HuH-7 (cell line): ENCODE results near the gene PLCB1.
"Not testable (repeated sequence)": the region's sequence is repeated elsewhere in the genome, so short reads cannot be mapped to it uniquely, and the experiment has no call there.

Experiments used
- DNase-seq: peaks from one replicate; pipeline ENCODE4 v3.0.0; 2011; ENCODE audit warnings: low spot score

PLCB1 gene

GRCh38 chr20:8547035-8547650, 415.1 kb downstream of the PLCB1 start:
- no peak for DNase-seq

DNA sequence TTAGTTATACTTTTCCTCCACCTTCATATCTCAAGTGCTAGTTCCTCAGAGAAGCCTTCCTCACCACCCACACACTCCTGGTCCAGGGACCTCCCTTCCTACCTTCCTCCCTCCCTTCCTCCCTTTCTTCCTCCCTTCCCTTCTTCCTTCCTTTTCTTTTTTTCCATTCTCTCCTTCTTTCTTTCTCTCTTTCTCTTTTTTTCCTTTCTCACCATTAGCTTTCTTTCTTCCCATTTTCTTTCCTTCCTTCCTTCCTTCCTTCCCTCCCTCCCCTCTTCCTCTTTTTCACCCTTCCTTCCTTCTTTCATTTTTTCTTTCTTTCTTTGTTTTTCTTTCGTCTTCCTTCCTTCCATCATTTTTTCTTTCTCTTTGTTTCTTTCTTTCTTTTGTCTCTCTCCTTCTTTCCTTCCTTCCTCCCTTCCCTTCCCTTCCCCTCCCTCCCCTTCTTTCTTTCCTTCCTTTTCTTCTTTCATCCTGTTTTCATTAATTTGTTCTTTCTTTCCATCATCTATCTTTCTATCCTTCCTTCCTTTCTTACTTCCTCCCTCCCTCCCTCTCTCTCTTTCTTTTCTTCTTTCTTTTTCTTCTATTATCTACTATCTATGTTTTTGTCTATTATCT, 416.0 kb downstream of the PLCB1 start:
- no peak for DNase-seq

DNA sequence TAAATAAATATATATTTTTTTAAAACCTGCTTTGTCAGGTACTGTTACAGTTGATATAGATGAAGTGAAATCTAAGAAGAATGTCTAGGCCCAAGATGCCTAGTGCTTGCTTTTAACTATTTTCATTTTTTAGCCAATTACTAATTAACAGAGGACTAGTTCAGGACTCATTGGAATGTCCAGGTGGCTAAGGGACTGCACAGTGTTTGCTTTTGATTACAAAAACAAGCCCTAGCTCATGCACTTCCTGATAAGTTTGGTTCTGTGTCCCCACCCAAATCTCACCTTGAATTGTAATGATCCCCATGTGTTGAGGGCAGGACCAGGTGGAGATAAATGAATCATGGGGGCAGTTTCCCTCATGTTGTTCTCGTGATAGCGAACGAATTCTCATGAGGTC, 417.1 kb downstream of the PLCB1 start:
- DNase-seq, result no peak

DNA sequence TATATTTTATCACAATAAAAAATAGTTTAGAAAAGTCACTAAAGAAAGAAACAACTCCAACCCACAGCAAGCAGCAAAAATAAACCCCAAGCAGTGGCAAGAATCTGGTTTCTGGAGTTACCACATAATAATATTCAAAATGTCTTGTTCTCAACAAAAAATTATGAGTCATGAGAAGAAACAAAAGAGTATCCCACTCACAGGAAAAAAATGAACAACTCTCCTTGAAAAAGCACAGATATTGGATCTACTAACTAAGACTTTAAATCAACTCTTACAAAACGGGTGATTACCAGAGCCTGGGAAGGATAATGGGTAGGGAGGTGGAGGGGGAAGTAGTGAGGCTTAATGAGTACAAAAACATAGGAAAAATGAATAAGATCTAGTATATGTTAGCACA, 425.6 kb downstream of the PLCB1 start:
- DNase-seq, result no peak

- no peak for DNase-seq
Measured at GRCh38 chr20:8562356-8562755, 430.3 kb downstream of the PLCB1 start.

GRCh38 chr20:8568075-8568474, 436.0 kb downstream of the PLCB1 start:
- no peak for DNase-seq

DNA sequence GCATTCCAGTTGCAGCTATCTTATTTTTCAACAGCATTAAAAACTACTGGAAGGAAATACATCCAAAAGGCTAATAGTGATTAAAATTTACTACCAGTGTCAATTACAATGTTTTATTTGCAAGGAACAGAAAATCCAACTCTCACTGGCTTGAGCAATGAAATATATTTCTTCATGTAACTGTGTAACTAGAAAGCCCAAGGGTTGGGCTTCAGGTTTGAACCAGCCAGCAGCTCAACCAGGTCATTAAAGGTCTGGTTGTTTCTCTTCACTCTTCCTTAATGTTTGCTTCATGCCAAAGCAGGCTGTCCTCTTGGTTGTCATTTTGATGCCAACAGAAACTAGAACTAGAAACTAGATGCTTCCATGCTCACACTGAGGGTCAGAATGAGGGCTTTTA, 437.7 kb downstream of the PLCB1 start:
- no peak for DNase-seq

DNA sequence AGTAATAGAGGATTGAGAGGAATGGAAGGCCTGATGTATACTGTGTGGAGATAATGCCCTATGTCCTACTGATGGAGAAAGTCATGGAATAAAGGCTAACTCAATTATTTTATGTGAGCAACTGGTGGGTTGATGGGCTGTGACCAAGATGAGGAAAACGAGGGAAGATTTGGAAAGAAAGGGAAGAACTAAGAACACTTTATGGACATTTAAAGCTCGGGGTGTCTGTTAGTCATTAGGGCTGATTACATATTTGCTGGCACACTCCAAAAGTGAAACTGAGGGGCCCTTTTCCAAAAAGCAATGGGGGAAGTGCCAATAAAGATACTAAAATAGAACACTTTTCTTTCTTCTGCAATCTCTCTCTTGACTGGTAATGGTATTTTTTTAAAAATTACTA, 439.5 kb downstream of the PLCB1 start:
- DNase-seq, result no peak

DNA sequence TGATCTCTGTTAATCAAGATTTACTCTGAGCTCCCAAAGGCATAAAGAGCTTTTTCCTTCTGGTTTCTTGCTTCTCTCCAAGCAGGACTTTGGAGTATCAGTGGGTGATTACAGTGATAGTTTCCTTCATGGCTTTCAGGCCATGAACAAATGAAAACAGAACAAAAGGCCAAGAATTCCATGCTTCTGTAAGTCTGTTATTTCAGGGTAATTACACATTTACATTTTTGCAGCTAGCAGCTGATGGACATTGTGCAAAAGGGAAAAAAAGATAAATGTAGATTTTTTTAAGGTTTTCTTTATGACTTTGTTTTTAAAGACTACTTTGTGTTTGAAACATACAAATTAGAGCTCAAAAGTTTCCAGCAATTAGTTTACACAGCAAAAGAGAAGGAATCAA, 441.6 kb downstream of the PLCB1 start:
- no peak for DNase-seq

- DNase-seq, result no peak
Measured at GRCh38 chr20:8575114-8575513, 443.0 kb downstream of the PLCB1 start.

GRCh38 chr20:8578161-8578865, 446.2 kb downstream of the PLCB1 start:
- no peak for DNase-seq

DNA sequence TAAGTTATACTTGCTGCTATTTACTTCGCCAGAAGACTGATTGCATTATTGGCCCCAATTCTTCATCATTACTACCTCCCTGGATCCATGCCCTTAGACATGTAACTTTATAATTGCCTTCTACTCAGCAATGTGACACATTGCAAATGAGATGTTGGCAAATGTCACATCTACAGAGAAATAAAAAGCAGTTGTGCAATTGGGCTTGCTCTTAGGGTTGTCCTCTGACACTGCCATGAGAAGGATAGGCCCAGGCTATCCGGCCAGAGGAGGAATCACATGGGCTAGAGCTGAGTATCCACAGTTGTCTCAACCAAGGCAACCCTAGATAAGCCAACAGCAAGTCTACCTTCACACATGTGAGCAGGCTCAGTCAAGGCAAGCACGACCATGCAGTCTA, 447.0 kb downstream of the PLCB1 start:
- DNase-seq, result no peak

DNA sequence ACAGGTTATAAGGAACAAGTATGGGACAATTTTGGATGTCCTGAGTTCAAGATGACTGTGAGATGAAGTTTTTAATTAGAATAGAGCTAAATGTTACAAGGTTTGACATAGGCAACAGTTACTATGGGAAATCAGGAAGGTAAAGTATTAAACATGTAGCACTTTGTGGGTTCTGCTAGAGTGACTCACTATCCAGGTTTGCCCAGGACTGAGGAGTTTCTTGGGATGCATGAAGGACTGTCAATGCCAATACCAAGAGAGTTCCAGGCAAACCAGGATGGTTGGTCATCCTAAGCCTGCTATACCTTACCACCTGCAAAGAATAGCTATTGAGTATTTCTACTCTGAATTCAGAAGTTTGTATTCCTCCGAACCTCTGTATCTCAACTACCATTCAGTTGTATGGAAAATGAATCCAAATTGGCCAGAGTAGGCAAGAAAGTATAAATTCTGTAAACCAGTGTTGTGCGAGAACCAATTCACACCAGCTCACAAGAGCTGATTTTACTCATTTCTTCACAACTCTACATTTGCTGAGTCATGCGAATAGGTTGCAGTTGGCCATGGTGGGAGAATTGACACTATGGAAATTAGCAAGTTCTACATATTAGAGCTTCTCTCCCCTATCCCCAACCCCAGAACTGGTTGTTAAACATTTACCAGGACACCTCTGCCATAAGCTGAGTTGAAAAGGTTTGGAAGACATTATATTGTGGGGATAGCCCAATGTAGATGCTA, 449.5 kb downstream of the PLCB1 start:
- DNase-seq, result no peak

- no peak for DNase-seq
Measured at GRCh38 chr20:8583012-8583565, 451.0 kb downstream of the PLCB1 start.

DNA sequence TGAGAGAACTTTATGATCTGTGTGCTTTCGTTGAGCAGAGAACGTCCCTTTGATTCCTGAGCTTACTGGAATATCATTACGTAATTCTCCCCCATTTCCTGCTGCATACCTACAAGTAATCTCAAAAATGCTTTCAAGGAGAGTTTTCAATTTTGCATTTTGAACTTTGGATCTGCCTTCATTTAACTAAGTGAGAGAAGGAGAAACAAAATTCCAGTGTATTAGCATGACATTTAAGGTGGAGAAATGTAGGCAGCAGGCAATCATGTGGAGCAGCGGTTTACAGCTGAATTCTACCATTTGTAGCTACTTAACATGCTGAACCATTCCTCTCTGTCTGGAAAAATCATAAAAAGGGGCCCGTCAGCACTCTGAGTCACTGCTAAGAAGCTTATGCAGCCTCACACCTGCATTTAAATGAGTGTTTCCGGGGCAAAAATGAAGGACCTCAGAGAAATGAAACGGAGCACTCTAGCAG, 451.5 kb downstream of the PLCB1 start:
- DNase-seq, result peak; percentile 50

DNA sequence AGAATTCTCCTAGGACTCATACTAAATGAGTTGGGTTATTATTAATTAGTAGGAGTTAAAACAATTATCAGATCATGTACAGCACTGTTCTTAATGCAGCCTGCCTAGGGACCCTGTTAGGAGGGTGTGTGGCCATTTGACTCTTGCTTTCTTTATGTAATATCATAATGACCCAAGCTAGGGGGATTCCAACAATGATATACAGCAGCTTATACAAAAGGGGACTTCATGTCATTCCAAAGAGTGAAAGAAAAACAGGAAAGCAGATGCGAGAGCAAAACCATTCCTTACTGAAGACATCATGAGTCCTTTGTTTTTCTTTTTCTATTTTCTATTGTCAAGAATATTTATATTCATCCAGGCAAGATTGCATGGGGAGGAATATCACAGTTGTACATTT, 455.2 kb downstream of the PLCB1 start:
- DNase-seq, result no peak

GRCh38 chr20:8587810-8588209, 455.7 kb downstream of the PLCB1 start:
- DNase-seq, result no peak

- no peak for DNase-seq
Measured at GRCh38 chr20:8589956-8590355, 457.9 kb downstream of the PLCB1 start.

DNA sequence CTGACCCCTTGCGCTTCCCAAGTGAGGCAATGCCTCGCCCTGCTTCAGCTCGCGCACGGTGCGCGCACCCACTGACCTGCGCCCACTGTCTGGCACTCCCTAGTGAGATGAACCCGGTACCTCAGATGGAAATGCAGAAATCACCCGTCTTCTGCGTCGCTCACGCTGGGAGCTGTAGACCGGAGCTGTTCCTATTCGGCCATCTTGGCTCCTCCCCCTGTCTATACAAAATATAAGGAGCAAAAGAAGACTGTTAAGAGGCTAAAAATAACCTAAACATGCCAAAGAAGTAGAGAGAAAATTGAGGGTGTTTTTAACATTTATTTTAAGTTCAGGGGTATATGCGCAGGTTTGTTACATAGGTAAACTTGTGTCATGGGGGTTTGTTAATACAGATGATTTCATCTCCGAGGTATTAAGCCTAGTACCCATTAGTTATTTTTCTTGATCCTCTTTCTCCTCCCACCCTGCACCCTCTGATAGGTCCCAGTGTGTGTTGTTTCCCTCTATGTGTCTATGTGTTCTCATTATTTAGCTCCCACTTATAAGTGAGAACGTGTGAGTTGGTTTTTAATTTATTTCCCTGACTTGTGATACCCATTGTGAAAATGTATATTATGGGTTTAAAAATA, 469.0 kb downstream of the PLCB1 start:
- not testable (repeated sequence) for DNase-seq

- DNase-seq, result peak; percentile 27
Measured at GRCh38 chr20:8601542-8601912, 469.5 kb downstream of the PLCB1 start.

GRCh38 chr20:8602389-8603116, 470.5 kb downstream of the PLCB1 start:
- no peak for DNase-seq
